Measurements from ENCODE around the gene STK25. TPM values are rescaled to one million over a fixed set of nuclear protein-coding genes. Genes with fewer than 3 reads are reported as not detected.

STK25 gene
- total and polyA plus RNA-seq, 10 of the 15 experiments (the other 5 are each of a cell fraction or from before 2014, with no cell fraction given), result 6.0 to 154 (median 89.3) TPM

DNA sequence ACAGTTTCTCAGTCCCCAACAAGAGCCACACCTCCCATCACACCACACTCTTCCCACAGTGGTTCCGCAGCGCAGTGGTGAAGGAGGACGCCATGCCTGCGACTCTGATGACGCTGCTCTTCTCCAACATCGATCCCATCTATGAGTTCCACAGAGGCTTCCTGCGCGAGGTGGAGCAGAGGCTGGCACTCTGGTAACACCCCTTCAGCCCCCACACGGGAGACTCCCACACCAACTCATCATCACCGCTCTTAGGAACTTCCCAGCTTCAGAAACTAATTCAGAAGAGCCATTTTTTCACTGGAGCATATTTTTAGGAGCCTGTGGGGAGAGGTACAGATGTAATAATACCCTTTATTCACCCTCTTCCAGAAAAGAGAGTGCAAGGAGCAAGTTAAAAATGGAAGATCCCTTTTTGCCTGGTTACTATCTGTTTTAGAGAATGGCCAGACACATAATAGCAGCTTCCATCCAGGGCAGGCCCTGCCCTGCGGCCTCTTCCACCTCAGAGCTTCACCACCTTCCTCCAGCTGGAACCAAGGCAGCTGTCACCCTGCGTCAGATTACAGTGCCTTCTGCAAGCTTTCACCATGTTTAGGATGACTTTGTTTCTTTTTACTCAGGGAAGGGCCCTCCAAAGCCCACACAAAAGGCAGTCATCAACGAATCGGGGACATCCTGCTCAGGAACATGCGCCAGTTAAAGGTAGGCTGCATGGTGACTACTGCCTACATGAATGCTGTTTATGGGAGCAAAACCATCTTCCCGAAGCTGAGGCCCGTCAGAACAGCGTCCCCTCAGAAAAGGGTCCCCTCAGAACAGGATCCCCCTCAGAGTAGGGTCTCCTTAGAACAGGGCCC is 44.9 kb downstream of the STK25 start:
- TF ChIP-seq CBX3 (IDR thresholded peaks at IDR 0.05; ENCODE audit: borderline replicate concordance, low read depth) (no peak), LARP7 (IDR thresholded peaks at IDR 0.05) (no peak), GABPA (IDR thresholded peaks at IDR 0.05; ENCODE audit: low read depth) (no peak), SMARCA5 (IDR thresholded peaks at IDR 0.05) (no peak), NFIC (IDR thresholded peaks at IDR 0.05; ENCODE audit: low read depth, low read length) (no peak), CBFB (IDR thresholded peaks at IDR 0.05; ENCODE audit: low read depth) (no peak), CHD4 (IDR thresholded peaks at IDR 0.05) (no peak), ZBED1 (IDR thresholded peaks at IDR 0.05; ENCODE audit: borderline replicate concordance) (no peak)
- BruUV-seq (replicated peaks), result no TSS peak
- SMC1A ChIA-PET (ENCODE audit: uncharacterized antibody, unreplicated experiment), result no interaction called here
- no peaks in the 10 kb centered on the region for H3K36me3 ChIP-seq (ENCODE audit: control insufficient read depth in 2 of 2, insufficient read depth in 2 of 2, low read length in 1 of 2)
- no peaks in the 10 kb centered on the region; the same call in 1 of the 2 replicates for H4K20me1 ChIP-seq (ENCODE audit: control insufficient read depth, insufficient read depth)
- FAIRE-seq (no peak), ATAC-seq (no peak), DNase-seq (ENCODE audit: low read depth, low spot score) (no peak)
- no peak overlapping the region for H3K27ac ChIP-seq (ENCODE audit: control insufficient read depth, insufficient read depth)
- H3K4me3 ChIP-seq, result no peak overlapping the region
- WGBS (ENCODE audit: insufficient coverage, insufficient replicate concordance, low lambda C conversion rate, missing lambda C conversion rate), result 88% methylated on average over 18 of the region's 18 CpGs
- H3K4me2 ChIP-seq (ENCODE audit: control insufficient read depth, insufficient read depth), result no peak overlapping the region
- in situ Hi-C loops (cut with MboI), result no loop called here
- H3K9ac ChIP-seq (ENCODE audit: control insufficient read depth, insufficient read depth, low read length), result no peak overlapping the region
- RAD21 ChIA-PET (ENCODE audit: unreplicated experiment), result no interaction called here
- CTCF ChIA-PET, result no interaction called here
- intact Hi-C loops (cut with micrococcal nuclease; ENCODE audit: unreplicated experiment), result no loop called here
- H2AFZ ChIP-seq (ENCODE audit: control insufficient read depth, low read depth, low read length), result no peak overlapping the region
- no peaks in the 10 kb centered on the region for H3K4me1 ChIP-seq (ENCODE audit: control insufficient read depth, insufficient read depth, low read length)
- H3K27me3 ChIP-seq (replicated peaks in 1 of 2; ENCODE audit: control insufficient read depth in 2 of 2, insufficient read depth in 2 of 2, low read length in 1 of 2), result no peaks in the 10 kb centered on the region
- H3K9me3 ChIP-seq (replicated peaks; ENCODE audit: control insufficient read depth, insufficient read depth, low read length), result no peaks in the 10 kb centered on the region
- no peaks in the 10 kb centered on the region for H3K79me2 ChIP-seq (ENCODE audit: control insufficient read depth, insufficient read depth, low read length)
- POLR2A ChIA-PET, result no interaction called here
